GM12801 (cell line): ENCODE results near the gene CNOT3.

Experiments used
- CTCF ChIP-seq: IDR thresholded peaks from one replicate; pipeline ENCODE4 v1.5.1; 2011; ENCODE audit warnings: control low read depth; ENCODE audit not compliant: insufficient read length; ENCODE audit errors: extremely low read depth

The CNOT3 gene

GRCh38 chr19:54114340-54115108, 23.0 kb upstream of the CNOT3 start:
- no peak for TF ChIP-seq CTCF

DNA sequence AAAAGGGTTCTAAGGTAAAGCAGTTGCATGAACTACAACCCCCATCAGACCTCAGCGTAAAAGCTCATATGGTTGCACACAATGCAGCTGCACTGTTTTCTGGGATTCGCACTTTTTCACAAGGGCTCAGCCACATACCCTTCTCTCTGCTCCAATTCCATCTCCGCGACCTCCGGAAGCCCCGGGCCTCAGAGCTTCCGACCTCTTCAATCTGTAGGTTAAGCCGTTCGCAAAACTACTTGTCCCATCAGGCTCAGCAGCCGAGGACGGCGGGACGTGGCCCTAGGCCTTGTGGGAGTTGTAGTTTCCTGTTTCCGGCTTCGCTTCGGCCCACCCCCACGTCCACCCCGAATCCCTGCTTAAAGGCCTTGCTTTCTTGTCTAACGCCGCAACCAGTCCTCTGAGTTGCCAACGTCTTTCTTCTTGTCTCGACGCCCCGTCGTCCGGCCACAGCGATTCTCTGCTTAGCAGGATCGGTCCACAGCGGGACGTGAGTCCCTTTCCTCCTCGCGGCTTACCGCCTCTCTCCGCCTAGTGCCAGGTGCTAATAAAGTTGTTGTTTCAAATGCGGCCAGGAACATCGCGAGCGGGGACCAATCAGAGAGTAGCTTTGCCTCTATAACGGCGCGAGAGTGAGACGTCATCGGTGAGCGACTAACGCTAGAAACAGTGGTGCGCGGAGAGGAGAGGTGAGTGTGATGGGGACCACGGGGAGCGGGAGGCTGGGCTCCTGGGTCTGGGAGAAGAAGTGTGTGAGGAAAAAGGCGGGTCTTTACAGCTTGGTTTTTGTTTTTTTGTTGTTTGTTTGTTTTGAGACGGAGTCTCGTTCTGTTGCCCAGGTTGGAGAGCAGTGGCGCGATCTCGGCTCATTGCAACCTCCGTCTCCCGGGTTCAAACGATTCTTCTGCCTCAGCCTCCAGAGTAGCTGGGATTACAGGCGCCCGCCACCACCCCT, 22.2 kb upstream of the CNOT3 start, which contains the start of the genes PRPF31 and TFPT:
Gene PRPF31 (plus strand): TSS at position 646 of the 955 bp plus-strand sequence. CDS start 2,525 bp downstream, outside the sequence.
Gene TFPT (minus strand): TSS at position 549 of the 955 bp plus-strand sequence. CDS start 388 bp downstream, at position 161.
- no peak for TF ChIP-seq CTCF

GRCh38 chr19:54121259-54121658, 16.3 kb upstream of the CNOT3 start:
- TF ChIP-seq CTCF = no peak

GRCh38 chr19:54123682-54124081, 13.9 kb upstream of the CNOT3 start:
- TF ChIP-seq CTCF = no peak

GRCh38 chr19:54124393-54124792, 13.2 kb upstream of the CNOT3 start:
- no peak for TF ChIP-seq CTCF

GRCh38 chr19:54125713-54126112, 11.8 kb upstream of the CNOT3 start:
- TF ChIP-seq CTCF = no peak
